GM12875 (cell line): ENCODE results near the gene HNRNPUL2.

ENCODE experiments used
- H3K4me3 ChIP-seq: one replicate; pipeline ENCODE4 v1.5.1; 2011; ENCODE audit warnings: low read depth, low read length, control low read depth
- TF ChIP-seq, protein P1 (sequence below): IDR thresholded peaks from 2 replicates; pipeline ENCODE4 v1.5.1; 2011; ENCODE audit warnings: low read depth, mild to moderate bottlenecking, control low read depth, inconsistent platforms, low read length, moderate library complexity, borderline replicate concordance; ENCODE audit not compliant: insufficient read depth

HNRNPUL2 gene

DNA sequence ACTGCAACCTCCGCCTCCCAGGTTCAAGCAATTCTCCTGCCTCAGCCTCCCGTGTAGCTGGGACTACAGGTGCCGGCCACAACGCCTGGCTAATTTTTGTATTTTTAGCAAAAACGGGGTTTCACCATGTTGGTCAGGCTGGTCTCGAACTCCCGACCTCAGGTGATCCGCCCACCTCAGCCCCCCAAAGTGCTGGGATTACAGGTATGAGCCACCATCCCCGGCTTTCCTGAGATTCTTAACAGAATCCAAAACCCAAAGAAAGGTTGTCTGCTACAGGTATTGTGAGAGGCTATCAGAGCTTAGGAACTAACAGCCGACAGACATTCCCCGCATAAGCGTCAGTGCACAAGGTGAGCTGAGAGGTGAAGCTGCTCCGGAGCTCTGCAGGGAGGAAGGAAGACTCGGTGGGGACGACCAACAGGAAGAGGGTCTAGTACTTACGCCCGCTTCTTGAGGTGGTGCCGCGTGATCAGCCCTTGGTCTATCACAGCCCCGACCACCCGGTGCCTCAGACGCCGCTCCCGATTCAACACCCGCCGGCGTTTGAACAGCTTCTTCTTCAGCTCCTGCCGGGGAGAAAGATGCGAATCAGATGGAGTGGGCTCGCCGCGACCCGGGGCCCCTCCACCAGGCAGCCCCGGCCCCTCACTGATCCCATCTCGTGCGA lies 62.7 kb downstream of the HNRNPUL2 start:
- H3K4me3 ChIP-seq, result peak overlapping the region; percentile 68
- TF ChIP-seq, protein P1, sequence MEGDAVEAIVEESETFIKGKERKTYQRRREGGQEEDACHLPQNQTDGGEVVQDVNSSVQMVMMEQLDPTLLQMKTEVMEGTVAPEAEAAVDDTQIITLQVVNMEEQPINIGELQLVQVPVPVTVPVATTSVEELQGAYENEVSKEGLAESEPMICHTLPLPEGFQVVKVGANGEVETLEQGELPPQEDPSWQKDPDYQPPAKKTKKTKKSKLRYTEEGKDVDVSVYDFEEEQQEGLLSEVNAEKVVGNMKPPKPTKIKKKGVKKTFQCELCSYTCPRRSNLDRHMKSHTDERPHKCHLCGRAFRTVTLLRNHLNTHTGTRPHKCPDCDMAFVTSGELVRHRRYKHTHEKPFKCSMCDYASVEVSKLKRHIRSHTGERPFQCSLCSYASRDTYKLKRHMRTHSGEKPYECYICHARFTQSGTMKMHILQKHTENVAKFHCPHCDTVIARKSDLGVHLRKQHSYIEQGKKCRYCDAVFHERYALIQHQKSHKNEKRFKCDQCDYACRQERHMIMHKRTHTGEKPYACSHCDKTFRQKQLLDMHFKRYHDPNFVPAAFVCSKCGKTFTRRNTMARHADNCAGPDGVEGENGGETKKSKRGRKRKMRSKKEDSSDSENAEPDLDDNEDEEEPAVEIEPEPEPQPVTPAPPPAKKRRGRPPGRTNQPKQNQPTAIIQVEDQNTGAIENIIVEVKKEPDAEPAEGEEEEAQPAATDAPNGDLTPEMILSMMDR, result no peak
